ENCODE data around the gene BLTP1. TPM values are rescaled to one million over a fixed set of nuclear protein-coding genes. Genes with fewer than 3 reads are reported as not detected.
A peak's percentile ranks its signal among the peaks of the same experiment; 100 is the strongest.

Gene BLTP1
- total and polyA plus RNA-seq, 2 of the 13 experiments (the other 11 are each of a cell fraction or from before 2014, with no cell fraction given), result 27.7 to 33.1 TPM

- TF ChIP-seq, protein P1, sequence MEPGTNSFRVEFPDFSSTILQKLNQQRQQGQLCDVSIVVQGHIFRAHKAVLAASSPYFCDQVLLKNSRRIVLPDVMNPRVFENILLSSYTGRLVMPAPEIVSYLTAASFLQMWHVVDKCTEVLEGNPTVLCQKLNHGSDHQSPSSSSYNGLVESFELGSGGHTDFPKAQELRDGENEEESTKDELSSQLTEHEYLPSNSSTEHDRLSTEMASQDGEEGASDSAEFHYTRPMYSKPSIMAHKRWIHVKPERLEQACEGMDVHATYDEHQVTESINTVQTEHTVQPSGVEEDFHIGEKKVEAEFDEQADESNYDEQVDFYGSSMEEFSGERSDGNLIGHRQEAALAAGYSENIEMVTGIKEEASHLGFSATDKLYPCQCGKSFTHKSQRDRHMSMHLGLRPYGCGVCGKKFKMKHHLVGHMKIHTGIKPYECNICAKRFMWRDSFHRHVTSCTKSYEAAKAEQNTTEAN (CRISPR knock-in tag; conservative IDR thresholded peaks at IDR 0.05), result no peak
- TF ChIP-seq, protein P2, sequence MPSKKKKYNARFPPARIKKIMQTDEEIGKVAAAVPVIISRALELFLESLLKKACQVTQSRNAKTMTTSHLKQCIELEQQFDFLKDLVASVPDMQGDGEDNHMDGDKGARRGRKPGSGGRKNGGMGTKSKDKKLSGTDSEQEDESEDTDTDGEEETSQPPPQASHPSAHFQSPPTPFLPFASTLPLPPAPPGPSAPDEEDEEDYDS (CRISPR knock-in tag; IDR thresholded peaks at IDR 0.05), result peak; percentile 70
- no peak; a peak in 1 of 4 replicates for TF ChIP-seq KLF16 (CRISPR knock-in tag; IDR thresholded peaks at IDR 0.05)
- TF ChIP-seq NFYC (CRISPR knock-in tag; IDR thresholded peaks at IDR 0.05), result no peak
- TF ChIP-seq RFXAP (CRISPR knock-in tag; IDR thresholded peaks at IDR 0.05; ENCODE audit: borderline replicate concordance), result no peak
- TF ChIP-seq, protein P3, sequence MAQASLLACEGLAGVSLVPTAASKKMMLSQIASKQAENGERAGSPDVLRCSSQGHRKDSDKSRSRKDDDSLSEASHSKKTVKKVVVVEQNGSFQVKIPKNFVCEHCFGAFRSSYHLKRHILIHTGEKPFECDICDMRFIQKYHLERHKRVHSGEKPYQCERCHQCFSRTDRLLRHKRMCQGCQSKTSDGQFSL (CRISPR knock-in tag; IDR thresholded peaks at IDR 0.05), result no peak
- TF ChIP-seq PAX8 (CRISPR knock-in tag; IDR thresholded peaks at IDR 0.05; ENCODE audit: borderline replicate concordance), result no peak
- no peak for TF ChIP-seq NFYB (CRISPR knock-in tag; IDR thresholded peaks at IDR 0.05)
- no peak for TF ChIP-seq ZEB1 (IDR thresholded peaks at IDR 0.05; ENCODE audit: insufficient replicate concordance, low read depth)
- TF ChIP-seq ZNF850 (CRISPR knock-in tag; conservative IDR thresholded peaks at IDR 0.05), result no peak
- TF ChIP-seq SOX6 (IDR thresholded peaks at IDR 0.05), result no peak
- no peak for TF ChIP-seq SOX6 (CRISPR knock-in tag; IDR thresholded peaks at IDR 0.05)
- TF ChIP-seq NFRKB (IDR thresholded peaks at IDR 0.05), result no peak
- no peak; the same call in 1 of the 2 replicates for TF ChIP-seq ELF1 (CRISPR knock-in tag; IDR thresholded peaks at IDR 0.05)
- peak; percentile 54; the same call in 1 of the 2 replicates for TF ChIP-seq ZNF431 (CRISPR knock-in tag; IDR thresholded peaks at IDR 0.05; ENCODE audit: borderline replicate concordance, low read depth)
- no peak for TF ChIP-seq ZNF773 (CRISPR knock-in tag; IDR thresholded peaks at IDR 0.05; ENCODE audit: borderline replicate concordance)
- TF ChIP-seq ZNF790 (CRISPR knock-in tag; IDR thresholded peaks at IDR 0.05; ENCODE audit: borderline replicate concordance), result no peak
- TF ChIP-seq, protein P4, sequence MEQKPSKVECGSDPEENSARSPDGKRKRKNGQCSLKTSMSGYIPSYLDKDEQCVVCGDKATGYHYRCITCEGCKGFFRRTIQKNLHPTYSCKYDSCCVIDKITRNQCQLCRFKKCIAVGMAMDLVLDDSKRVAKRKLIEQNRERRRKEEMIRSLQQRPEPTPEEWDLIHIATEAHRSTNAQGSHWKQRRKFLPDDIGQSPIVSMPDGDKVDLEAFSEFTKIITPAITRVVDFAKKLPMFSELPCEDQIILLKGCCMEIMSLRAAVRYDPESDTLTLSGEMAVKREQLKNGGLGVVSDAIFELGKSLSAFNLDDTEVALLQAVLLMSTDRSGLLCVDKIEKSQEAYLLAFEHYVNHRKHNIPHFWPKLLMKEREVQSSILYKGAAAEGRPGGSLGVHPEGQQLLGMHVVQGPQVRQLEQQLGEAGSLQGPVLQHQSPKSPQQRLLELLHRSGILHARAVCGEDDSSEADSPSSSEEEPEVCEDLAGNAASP (CRISPR knock-in tag; IDR thresholded peaks at IDR 0.05; ENCODE audit: borderline replicate concordance), result no peak
- TF ChIP-seq PREB (CRISPR knock-in tag; IDR thresholded peaks at IDR 0.05), result no peak
- no peak for TF ChIP-seq ZNF616 (CRISPR knock-in tag; IDR thresholded peaks at IDR 0.05; ENCODE audit: low read depth)
- no peak for TF ChIP-seq PPARG (CRISPR knock-in tag; conservative IDR thresholded peaks at IDR 0.05)
- no peak for TF ChIP-seq TMF1 (CRISPR knock-in tag; IDR thresholded peaks at IDR 0.05; ENCODE audit: low read depth)
- no peak for TF ChIP-seq DPF2 (CRISPR knock-in tag; IDR thresholded peaks at IDR 0.05; ENCODE audit: borderline replicate concordance, low read depth)
- TF ChIP-seq HNRNPUL1 (IDR thresholded peaks at IDR 0.05; ENCODE audit: low read depth, low read length), result no peak
- TF ChIP-seq, protein P5, sequence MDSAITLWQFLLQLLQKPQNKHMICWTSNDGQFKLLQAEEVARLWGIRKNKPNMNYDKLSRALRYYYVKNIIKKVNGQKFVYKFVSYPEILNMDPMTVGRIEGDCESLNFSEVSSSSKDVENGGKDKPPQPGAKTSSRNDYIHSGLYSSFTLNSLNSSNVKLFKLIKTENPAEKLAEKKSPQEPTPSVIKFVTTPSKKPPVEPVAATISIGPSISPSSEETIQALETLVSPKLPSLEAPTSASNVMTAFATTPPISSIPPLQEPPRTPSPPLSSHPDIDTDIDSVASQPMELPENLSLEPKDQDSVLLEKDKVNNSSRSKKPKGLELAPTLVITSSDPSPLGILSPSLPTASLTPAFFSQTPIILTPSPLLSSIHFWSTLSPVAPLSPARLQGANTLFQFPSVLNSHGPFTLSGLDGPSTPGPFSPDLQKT (CRISPR knock-in tag; IDR thresholded peaks at IDR 0.05; ENCODE audit: borderline replicate concordance), result no peak
- TF ChIP-seq ZNF564 (CRISPR knock-in tag; IDR thresholded peaks at IDR 0.05), result no peak
These were observed at the start of gene BLTP1 (continued) for GRCh38 chr4:122151982-122152710.

Measured in HepG2 (cell line).